HG02973 (cell line): Measurements from ENCODE around the gene ITLN1.

ENCODE experiments used
- ATAC-seq: cut with Tn5 transposase; IDR thresholded peaks from one replicate; pipeline ENCODE4 v1.9.1; 2021; ENCODE audit warnings: moderate library complexity; ENCODE audit not compliant: unreplicated experiment

ITLN1 gene

GRCh38 chr1:160826546-160826945, 58.4 kb downstream of the ITLN1 start:
- ATAC-seq: no peak
